ENCODE results near the gene DNAH14. TPM values are rescaled to one million over a fixed set of nuclear protein-coding genes. Genes with fewer than 3 reads are reported as not detected.

The DNAH14 gene
- total and polyA plus RNA-seq, 10 of the 15 experiments (the other 5 are each of a cell fraction or from before 2014, with no cell fraction given), result 2.0 to 7.9 (median 4.8) TPM

GRCh38 chr1:225277445-225277844 lies 348.0 kb downstream of the DNAH14 start:
- H3K9ac ChIP-seq (ENCODE audit: control insufficient read depth, insufficient read depth, low read length), result no peak overlapping the region
- BruUV-seq (replicated peaks), result no TSS peak
- H3K4me3 ChIP-seq, result no peak overlapping the region
- in situ Hi-C loops (cut with MboI), result no loop called here
- ChIA-PET CTCF (interaction anchor here (1.7 kb wide), 1 partner anchor 24 kb away, joined by 3 read pairs; no protein-coding TSS in a partner anchor), RAD21 (ENCODE audit: unreplicated experiment) (no interaction called here), POLR2A (no interaction called here), SMC1A (ENCODE audit: uncharacterized antibody, unreplicated experiment) (interaction anchor here (0.8 kb wide), 1 partner anchor 274 kb away, joined by 3 read pairs; no protein-coding TSS in a partner anchor)
- WGBS (ENCODE audit: insufficient coverage, insufficient replicate concordance, low lambda C conversion rate, missing lambda C conversion rate), result 47% methylated on average over 3 of the region's 3 CpGs
- H3K4me2 ChIP-seq (ENCODE audit: control insufficient read depth, insufficient read depth), result no peak overlapping the region
- no peaks in the 10 kb centered on the region for H3K27me3 ChIP-seq (replicated peaks in 1 of 2; ENCODE audit: control insufficient read depth in 2 of 2, insufficient read depth in 2 of 2, low read length in 1 of 2)
- no peaks in the 10 kb centered on the region; the same call in 2 of the 3 replicates for H3K9me3 ChIP-seq (replicated peaks; ENCODE audit: control insufficient read depth, insufficient read depth, low read length)
- H3K4me1 ChIP-seq (ENCODE audit: control insufficient read depth, insufficient read depth, low read length), result no peaks in the 10 kb centered on the region
- TF ChIP-seq ZNF592 (IDR thresholded peaks at IDR 0.05), result no peak
- no peak for TF ChIP-seq STAT3 (IDR thresholded peaks at IDR 0.05; ENCODE audit: low read depth, low read length)
- TF ChIP-seq PAX8 (IDR thresholded peaks at IDR 0.05), result no peak
- no peak for TF ChIP-seq RELB (IDR thresholded peaks at IDR 0.05; ENCODE audit: low read depth)
- TF ChIP-seq IRF3 (IDR thresholded peaks at IDR 0.05), result no peak
- TF ChIP-seq ATF7 (IDR thresholded peaks at IDR 0.05; ENCODE audit: low read depth), result no peak
- H3K79me2 ChIP-seq (ENCODE audit: control insufficient read depth, insufficient read depth, low read length), result no peaks in the 10 kb centered on the region
- H3K36me3 ChIP-seq (ENCODE audit: control insufficient read depth in 2 of 2, insufficient read depth in 2 of 2, low read length in 1 of 2), result no peaks in the 10 kb centered on the region
- no peak for ATAC-seq
- intact Hi-C loops (cut with micrococcal nuclease; ENCODE audit: unreplicated experiment), result no loop called here
- no peaks in the 10 kb centered on the region for H4K20me1 ChIP-seq (ENCODE audit: control insufficient read depth, insufficient read depth)
- no peak for DNase-seq (ENCODE audit: low read depth, low spot score)
- no peak overlapping the region for H2AFZ ChIP-seq (ENCODE audit: control insufficient read depth, low read depth, low read length)
- H3K27ac ChIP-seq (ENCODE audit: control insufficient read depth, insufficient read depth), result no peak overlapping the region
- no peak for FAIRE-seq

Measured in GM12878 (cell line).